ENCODE measurements around the gene DNAJB5. TPM values are rescaled to one million over a fixed set of nuclear protein-coding genes. Genes with fewer than 3 reads are reported as not detected.

DNAJB5 gene
- total and polyA plus RNA-seq, 10 donors, result 4.9 to 14.4 (median 9.7) TPM

DNA sequence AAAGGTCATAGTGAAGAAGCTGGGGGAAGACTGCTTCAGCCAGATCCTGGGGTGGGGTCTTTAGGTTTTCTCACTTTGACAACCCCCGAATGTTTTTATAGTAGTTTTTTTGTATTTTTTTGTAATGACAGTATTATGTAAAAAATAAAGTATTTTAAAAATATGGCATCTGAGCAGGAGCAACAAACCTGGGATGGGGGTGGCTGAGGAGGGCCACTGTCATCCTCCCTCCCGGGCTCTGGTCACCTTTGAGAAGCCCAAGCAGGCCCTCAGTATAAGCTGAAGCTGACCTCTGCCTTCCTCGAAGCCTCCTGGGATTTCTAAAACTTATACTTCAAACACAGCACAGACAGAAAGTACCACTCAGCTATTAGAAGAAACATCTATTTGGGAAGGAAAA lies 8.7 kb downstream of the DNAJB5 start:
- H3K27me3 ChIP-seq (replicated peaks in 1 of 7), result no peaks in the 10 kb centered on the region

DNA sequence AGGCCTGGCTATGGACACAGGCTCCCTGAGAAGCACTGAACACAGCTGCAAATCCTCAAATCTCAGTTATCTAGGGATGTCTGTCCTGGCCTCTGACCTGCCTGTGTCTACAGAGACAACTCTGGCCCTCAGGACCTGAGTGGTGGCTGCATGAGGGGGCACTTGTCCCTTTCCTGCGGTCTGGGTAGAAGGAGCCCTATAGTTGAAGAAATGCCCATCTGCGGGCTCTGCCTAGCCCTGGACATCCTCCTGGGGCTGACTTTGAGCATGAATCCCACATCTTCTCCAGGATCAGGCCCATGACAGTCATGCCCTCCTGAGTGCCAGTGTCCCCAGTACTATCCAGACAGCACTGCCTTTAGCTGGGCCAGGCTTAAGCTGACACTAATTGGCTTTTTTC lies 10.0 kb downstream of the DNAJB5 start:
- Histone ChIP-seq H3K9me3 (no peaks in the 10 kb centered on the region), H3K36me3 (peaks cover 0 to 18% (median 0%) of the 10 kb centered on the region in 6 donors), H3K27me3 (replicated peaks in 1 of 7) (no peaks in the 10 kb centered on the region), H3K4me1 (peaks cover 0 to 39% (median 17%) of the 10 kb centered on the region in 6 donors), H3K27ac (no peak overlapping the region), H3K4me3 (no peak overlapping the region)
- intact Hi-C loops (cut with DNase I; ENCODE audit: low total_unique reads), result no loop called here
- 92 to 100% (median 98%) methylated on average over 2 of the region's 2 CpGs for WGBS, 5 donors
- no peak for TF ChIP-seq POLR2AphosphoS5 (IDR thresholded peaks at IDR 0.05)
- no peak for TF ChIP-seq POLR2A (IDR thresholded peaks at IDR 0.05)
- TF ChIP-seq, protein P1, sequence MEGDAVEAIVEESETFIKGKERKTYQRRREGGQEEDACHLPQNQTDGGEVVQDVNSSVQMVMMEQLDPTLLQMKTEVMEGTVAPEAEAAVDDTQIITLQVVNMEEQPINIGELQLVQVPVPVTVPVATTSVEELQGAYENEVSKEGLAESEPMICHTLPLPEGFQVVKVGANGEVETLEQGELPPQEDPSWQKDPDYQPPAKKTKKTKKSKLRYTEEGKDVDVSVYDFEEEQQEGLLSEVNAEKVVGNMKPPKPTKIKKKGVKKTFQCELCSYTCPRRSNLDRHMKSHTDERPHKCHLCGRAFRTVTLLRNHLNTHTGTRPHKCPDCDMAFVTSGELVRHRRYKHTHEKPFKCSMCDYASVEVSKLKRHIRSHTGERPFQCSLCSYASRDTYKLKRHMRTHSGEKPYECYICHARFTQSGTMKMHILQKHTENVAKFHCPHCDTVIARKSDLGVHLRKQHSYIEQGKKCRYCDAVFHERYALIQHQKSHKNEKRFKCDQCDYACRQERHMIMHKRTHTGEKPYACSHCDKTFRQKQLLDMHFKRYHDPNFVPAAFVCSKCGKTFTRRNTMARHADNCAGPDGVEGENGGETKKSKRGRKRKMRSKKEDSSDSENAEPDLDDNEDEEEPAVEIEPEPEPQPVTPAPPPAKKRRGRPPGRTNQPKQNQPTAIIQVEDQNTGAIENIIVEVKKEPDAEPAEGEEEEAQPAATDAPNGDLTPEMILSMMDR (IDR thresholded peaks at IDR 0.05 in 8 of 11, conservative IDR thresholded peaks at IDR 0.05 in 3 of 11), result no peak
- DNase-seq, result no peak

More for the DNA sequence above, 8.7 kb downstream of the DNAJB5 start:
- Histone ChIP-seq H3K4me3 (no peak overlapping the region), H3K9me3 (no peaks in the 10 kb centered on the region), H3K36me3 (peaks cover 0 to 18% (median 0%) of the 10 kb centered on the region in 6 donors), H3K4me1 (peaks cover under 1 to 52% (median 29%) of the 10 kb centered on the region in 6 donors), H3K27ac (peak overlapping the region in 3 of 8 donors; percentile 21 to 54 (median 51))
- no peak for DNase-seq
- TF ChIP-seq, protein P1 (IDR thresholded peaks at IDR 0.05 in 8 of 11, conservative IDR thresholded peaks at IDR 0.05 in 3 of 11), result no peak
- TF ChIP-seq POLR2A (IDR thresholded peaks at IDR 0.05) (no peak), POLR2AphosphoS5 (IDR thresholded peaks at IDR 0.05) (no peak)
- WGBS, 5 donors, result 73 to 89% (median 82%) methylated on average over 3 of the region's 3 CpGs
- intact Hi-C loops (cut with DNase I; ENCODE audit: low total_unique reads), result no loop called here

DNA sequence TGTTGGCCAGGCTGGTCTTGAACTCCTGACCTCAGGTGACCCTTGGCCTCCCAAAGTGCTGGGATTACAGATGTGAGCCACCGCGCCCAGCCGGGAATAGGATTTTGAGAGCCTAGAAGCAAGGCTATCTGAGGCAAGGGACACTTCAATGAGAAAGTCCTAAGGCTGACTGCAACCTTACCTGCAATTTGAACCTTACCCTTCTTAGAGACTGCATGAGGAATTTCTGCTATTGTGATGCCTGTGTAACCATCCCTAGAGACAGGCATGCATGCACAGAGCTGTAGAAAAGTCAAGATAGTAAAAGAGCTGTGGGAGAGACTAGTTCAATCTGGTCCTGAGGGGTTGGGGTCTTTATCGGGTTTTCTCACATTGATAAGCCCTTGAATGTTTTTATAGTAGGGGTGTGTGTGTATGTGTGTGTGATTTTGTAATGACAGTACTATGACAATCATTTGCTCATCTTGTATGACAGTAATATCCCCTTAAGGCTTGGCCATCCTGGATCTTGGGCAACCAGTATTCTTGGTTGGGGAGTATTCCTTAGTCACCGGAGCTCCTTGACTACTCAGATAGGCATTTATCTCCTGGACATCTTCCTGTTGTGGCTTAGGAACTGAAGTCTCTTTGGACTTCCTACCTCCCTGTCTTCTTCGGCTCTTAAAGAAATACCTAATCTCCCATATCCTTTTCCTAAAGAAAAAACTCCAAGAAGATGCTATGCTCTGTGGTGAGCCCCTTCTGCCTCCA lies 11.2 kb downstream of the DNAJB5 start:
- intact Hi-C loops (cut with DNase I; ENCODE audit: low total_unique reads), result no loop called here
- no peak for DNase-seq
- Histone ChIP-seq H3K27me3 (replicated peaks in 1 of 7) (no peaks in the 10 kb centered on the region), H3K36me3 (peaks cover 0 to 18% (median 0%) of the 10 kb centered on the region in 6 donors), H3K27ac (no peak overlapping the region), H3K4me1 (peaks cover 0 to 27% (median 10%) of the 10 kb centered on the region in 6 donors), H3K4me3 (no peak overlapping the region), H3K9me3 (no peaks in the 10 kb centered on the region)
- TF ChIP-seq, protein P1 (IDR thresholded peaks at IDR 0.05 in 8 of 11, conservative IDR thresholded peaks at IDR 0.05 in 3 of 11), result no peak
- TF ChIP-seq POLR2A (IDR thresholded peaks at IDR 0.05) (no peak), POLR2AphosphoS5 (IDR thresholded peaks at IDR 0.05) (no peak)
- 94 to 98% (median 96%) methylated on average over 6 of the region's 6 CpGs for WGBS, 5 donors

DNA sequence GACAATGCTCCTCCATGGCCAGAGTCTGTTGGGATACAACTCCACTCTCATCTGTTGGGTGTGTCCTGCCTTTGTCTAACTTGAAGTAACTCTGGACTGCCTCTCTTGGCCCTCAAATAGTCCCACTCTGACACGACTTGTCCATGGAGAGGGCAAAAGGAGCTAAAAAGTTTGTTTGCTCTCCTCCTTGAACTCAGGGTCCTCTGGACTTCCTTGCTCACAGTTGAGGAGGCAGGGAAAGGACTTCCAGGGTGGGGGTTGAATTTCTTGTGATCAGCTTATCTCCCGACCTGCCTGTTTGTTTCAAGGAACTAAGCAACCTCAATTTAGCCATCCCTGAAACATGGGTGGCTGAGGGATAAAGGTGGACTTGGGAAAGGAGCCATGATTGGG lies 11.7 kb downstream of the DNAJB5 start:
- Histone ChIP-seq H3K27me3 (replicated peaks in 1 of 7) (no peaks in the 10 kb centered on the region), H3K4me1 (peaks cover 0 to 22% (median 7%) of the 10 kb centered on the region in 6 donors), H3K9me3 (no peaks in the 10 kb centered on the region), H3K4me3 (no peak overlapping the region), H3K27ac (no peak overlapping the region), H3K36me3 (peaks cover 0 to 15% (median 0%) of the 10 kb centered on the region in 6 donors)
- WGBS, 5 donors, result 70 to 81% (median 74%) methylated on average over 2 of the region's 2 CpGs
- intact Hi-C loops (cut with DNase I; ENCODE audit: low total_unique reads), result no loop called here
- TF ChIP-seq, protein P1 (IDR thresholded peaks at IDR 0.05 in 8 of 11, conservative IDR thresholded peaks at IDR 0.05 in 3 of 11), result no peak
- TF ChIP-seq POLR2AphosphoS5 (IDR thresholded peaks at IDR 0.05) (no peak), POLR2A (IDR thresholded peaks at IDR 0.05) (no peak)
- DNase-seq, result no peak

All from spleen (tissue), 11 donors.